B cell (primary cell): Measurements from ENCODE around the gene PJA1.

Experiments
- EZH2 ChIP-seq: IDR thresholded peaks from 2 replicates; pipeline ENCODE4 v1.6.1; 2012; ENCODE audit warnings: borderline replicate concordance, low read depth, mild to moderate bottlenecking, moderate library complexity, low read length; ENCODE audit not compliant: insufficient read depth, poor library complexity, severe bottlenecking
- TF ChIP-seq, protein P1 (sequence below): fragments of 200-600 bp; IDR thresholded peaks from one replicate; pipeline ENCODE4 v1.8.0; 2022; ENCODE audit warnings: antibody characterized with exemption, mild to moderate bottlenecking

GRCh38 chrX:69145714-69146113 is 19.5 kb downstream of the PJA1 start:
- TF ChIP-seq, protein P1, sequence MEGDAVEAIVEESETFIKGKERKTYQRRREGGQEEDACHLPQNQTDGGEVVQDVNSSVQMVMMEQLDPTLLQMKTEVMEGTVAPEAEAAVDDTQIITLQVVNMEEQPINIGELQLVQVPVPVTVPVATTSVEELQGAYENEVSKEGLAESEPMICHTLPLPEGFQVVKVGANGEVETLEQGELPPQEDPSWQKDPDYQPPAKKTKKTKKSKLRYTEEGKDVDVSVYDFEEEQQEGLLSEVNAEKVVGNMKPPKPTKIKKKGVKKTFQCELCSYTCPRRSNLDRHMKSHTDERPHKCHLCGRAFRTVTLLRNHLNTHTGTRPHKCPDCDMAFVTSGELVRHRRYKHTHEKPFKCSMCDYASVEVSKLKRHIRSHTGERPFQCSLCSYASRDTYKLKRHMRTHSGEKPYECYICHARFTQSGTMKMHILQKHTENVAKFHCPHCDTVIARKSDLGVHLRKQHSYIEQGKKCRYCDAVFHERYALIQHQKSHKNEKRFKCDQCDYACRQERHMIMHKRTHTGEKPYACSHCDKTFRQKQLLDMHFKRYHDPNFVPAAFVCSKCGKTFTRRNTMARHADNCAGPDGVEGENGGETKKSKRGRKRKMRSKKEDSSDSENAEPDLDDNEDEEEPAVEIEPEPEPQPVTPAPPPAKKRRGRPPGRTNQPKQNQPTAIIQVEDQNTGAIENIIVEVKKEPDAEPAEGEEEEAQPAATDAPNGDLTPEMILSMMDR = no peak
- no peak for TF ChIP-seq EZH2
